Activated T-cell treated with anti-CD3 and anti-CD28 coated beads for 4 hours (primary cell): Measurements from ENCODE around the gene PRR20G.
"Not testable (repeated sequence)": the region's sequence is repeated elsewhere in the genome, so short reads cannot be mapped to it uniquely, and the experiment has no call there.

Experiments
- DNase-seq: peaks from one replicate; pipeline ENCODE4 v3.0.0-alpha.2; 2020

The PRR20G gene

GRCh38 chr3:127296959-127297358, 9.1 kb upstream of the PRR20G start:
- DNase-seq, result no peak

- no peak for DNase-seq
Measured at GRCh38 chr3:127296166-127296565, 8.3 kb upstream of the PRR20G start.

GRCh38 chr3:127293650-127294049, 5.8 kb upstream of the PRR20G start:
- DNase-seq, result not testable (repeated sequence)

GRCh38 chr3:127291611-127292010, 3.8 kb upstream of the PRR20G start:
- no peak for DNase-seq

GRCh38 chr3:127291114-127291513, 3.3 kb upstream of the PRR20G start:
- no peak for DNase-seq

- no peak for DNase-seq
Measured at GRCh38 chr3:127289706-127290575, 2.1 kb upstream of the PRR20G start.

GRCh38 chr3:127288921-127289705, 1.3 kb upstream of the PRR20G start:
- DNase-seq, result no peak

- DNase-seq, result no peak
Measured at GRCh38 chr3:127288343-127288742, 497 bp upstream of the PRR20G start.

GRCh38 chr3:127286571-127287140, 1.2 kb downstream of the PRR20G start:
- DNase-seq, result no peak

GRCh38 chr3:127284258-127284657, 3.6 kb downstream of the PRR20G start:
- DNase-seq, result no peak

GRCh38 chr3:127277561-127277960, 10.3 kb downstream of the PRR20G start:
- no peak for DNase-seq

GRCh38 chr3:127276995-127277394, 10.9 kb downstream of the PRR20G start:
- DNase-seq, result no peak

GRCh38 chr3:127276396-127276795, 11.4 kb downstream of the PRR20G start:
- no peak for DNase-seq

GRCh38 chr3:127275287-127275781, 12.5 kb downstream of the PRR20G start:
- DNase-seq, result no peak

GRCh38 chr3:127274200-127274760, 13.6 kb downstream of the PRR20G start:
- DNase-seq, result no peak

GRCh38 chr3:127273206-127273605, 14.6 kb downstream of the PRR20G start:
- DNase-seq, result no peak

- DNase-seq, result no peak
Measured at GRCh38 chr3:127266186-127266585, 21.7 kb downstream of the PRR20G start.

GRCh38 chr3:127265581-127265981, 22.3 kb downstream of the PRR20G start:
- DNase-seq, result no peak

GRCh38 chr3:127264794-127265514, 22.9 kb downstream of the PRR20G start:
- no peak for DNase-seq

- DNase-seq, result no peak
Measured at GRCh38 chr3:127264292-127264691, 23.6 kb downstream of the PRR20G start.

GRCh38 chr3:127263586-127264231, 24.1 kb downstream of the PRR20G start:
- no peak for DNase-seq

- DNase-seq, result no peak
Measured at GRCh38 chr3:127263037-127263436, 24.8 kb downstream of the PRR20G start.
